GM12892 (cell line): Measurements from ENCODE around the gene TNFRSF4.

Experiments
- POLR2A ChIP-seq: IDR thresholded peaks from 2 replicates; pipeline ENCODE4 v1.6.1; 2011; ENCODE audit warnings: low read depth, low read length, control low read depth
- POLR2AphosphoS5 ChIP-seq: IDR thresholded peaks from 2 replicates; pipeline ENCODE4 v1.6.1; 2011; ENCODE audit warnings: low read depth, low read length, control low read depth
- TAF1 ChIP-seq: IDR thresholded peaks from 2 replicates; pipeline ENCODE4 v1.6.1; 2011; ENCODE audit warnings: low read depth, mild to moderate bottlenecking, control low read depth, low read length, borderline replicate concordance

DNA sequence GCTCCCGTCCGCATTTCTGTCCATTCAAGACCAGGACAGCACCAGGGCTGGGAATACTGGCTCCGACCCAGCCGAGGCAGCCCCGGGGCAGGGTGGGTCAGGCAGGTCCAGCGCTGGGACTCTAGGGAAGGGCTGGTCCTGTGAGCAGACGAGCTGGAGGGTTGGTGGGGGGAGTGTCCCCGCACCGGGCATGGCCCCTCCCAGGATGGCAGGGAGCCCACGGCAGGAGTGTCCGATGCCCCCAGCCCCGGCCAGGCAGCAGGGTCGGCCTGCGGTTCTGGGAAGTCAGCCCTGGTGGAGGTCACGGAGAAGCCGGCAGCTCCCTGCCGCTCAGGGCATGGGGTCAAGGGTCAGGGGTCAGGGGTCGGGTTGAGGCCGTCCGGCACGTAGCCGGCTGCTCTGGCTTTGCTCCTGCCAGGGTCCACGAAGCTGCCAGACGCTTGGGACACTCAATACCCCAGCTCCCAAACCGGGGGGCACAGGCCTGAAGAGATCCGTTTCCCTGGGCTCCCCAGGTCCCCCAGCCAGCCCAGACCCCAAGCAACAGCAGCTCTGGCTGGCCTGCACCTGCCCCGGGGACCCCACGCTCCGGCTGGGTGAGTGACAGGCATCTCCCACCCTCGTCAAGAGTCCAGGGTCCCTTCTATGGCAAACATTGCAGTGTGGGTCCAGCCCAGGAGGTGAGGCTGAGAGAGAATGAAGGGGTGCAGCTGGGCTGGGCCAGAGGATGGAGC is 25.8 kb upstream of the TNFRSF4 start:
- TF ChIP-seq POLR2AphosphoS5: no peak
- TF ChIP-seq POLR2A: no peak
- no peak for TF ChIP-seq TAF1
